Pericardium fibroblast (primary cell): Measurements from ENCODE around the gene BAHD1. TPM values are rescaled to one million over a fixed set of nuclear protein-coding genes. Genes with fewer than 3 reads are reported as not detected.

Source experiments
- total RNA-seq: library from RNA; depleted of rRNA; stranded (reverse); fragments of >200 nt; gene quantifications from 2 replicates; pipeline ENCODE4 v1.2.3, GENCODE V29; 2015

BAHD1 gene
- total RNA-seq: 10.7 and 13.9 TPM in 2 replicates

GRCh38 chr15:40440743-40441564 is at the start of gene BAHD1:
Gene BAHD1 (plus strand): TSS chr15:40440953. CDS start chr15:40458465, 17,512 bp downstream.

GRCh38 chr15:40405501-40406381 is 35.0 kb upstream of the BAHD1 start, which contains the start of gene IVD:
Gene IVD (plus strand): TSS chr15:40405795. CDS start chr15:40405828, 33 bp downstream.

DNA sequence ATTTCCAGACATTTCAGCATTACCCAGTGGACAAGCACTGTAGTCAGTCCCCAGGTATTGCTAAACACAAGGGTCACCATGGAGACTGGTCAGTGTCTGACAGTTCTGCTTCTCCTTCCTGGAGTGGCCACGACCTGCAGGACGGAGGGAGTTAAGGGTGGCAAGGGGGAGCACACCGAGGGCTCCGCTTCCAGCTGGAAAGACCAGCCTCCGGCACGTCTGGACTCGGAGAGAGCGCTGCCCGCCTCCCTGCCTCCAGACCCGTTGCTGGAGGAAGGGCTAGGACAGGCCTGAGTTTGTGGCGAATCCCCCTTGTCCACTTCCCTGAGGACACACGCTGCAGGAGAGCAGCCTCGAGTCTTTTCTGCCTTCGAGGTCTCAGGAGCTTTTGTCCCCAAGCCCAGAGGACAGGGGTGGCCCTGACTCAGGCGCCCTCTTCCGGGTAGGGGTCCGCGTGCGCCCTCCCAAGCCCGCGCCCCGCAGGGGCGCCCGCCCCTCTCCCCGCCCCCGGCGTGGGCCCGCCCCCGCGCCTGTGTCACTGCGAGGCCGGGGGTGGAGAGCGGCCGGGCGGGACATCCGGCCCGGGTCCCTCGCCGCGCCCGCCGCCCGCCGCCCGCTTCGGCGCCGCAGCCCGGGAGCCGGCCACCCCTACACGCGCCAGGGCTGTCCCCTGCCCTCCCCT is 29.8 kb downstream of the BAHD1 start, which contains the start of gene CHST14:
TSS of gene CHST14 (plus strand) at position 562 of the 682 bp plus-strand sequence. CDS start 230 bp downstream, outside the sequence.

Other genes with a start within 250 kb of the BAHD1 start
- gene PAK6, start 201.9 kb upstream of the BAHD1 start, total RNA-seq: 0.12 TPM in 1 of 2 replicates, not detected in the other
- gene ANKRD63, start 157.9 kb upstream of the BAHD1 start, total RNA-seq: not detected in 2 replicates
- 0.09 and 0.23 TPM in 2 replicates for gene PLCB2, start 133.0 kb upstream of the BAHD1 start, total RNA-seq
- 8.6 and 30.1 TPM in 2 replicates for gene INAFM2, start 117.3 kb upstream of the BAHD1 start, total RNA-seq
- gene CCDC9B, start 100.0 kb upstream of the BAHD1 start, total RNA-seq: 0.09 and 1.6 TPM in 2 replicates
- gene PHGR1, start 89.9 kb upstream of the BAHD1 start, total RNA-seq: not detected in 2 replicates
- 0.09 and 0.23 TPM in 2 replicates for gene DISP2, start 82.7 kb upstream of the BAHD1 start, total RNA-seq
- gene KNSTRN, start 58.2 kb upstream of the BAHD1 start, total RNA-seq: 11.6 and 15.2 TPM in 2 replicates
- gene IVD, start 35.2 kb upstream of the BAHD1 start, total RNA-seq: 32.2 and 36.8 TPM in 2 replicates
- 20.5 and 29.2 TPM in 2 replicates for gene CHST14, start 30.0 kb downstream of the BAHD1 start, total RNA-seq
- gene CCDC32, start 124.1 kb downstream of the BAHD1 start, total RNA-seq: 15.7 and 17.2 TPM in 2 replicates
- 6.1 and 8.5 TPM in 2 replicates for gene RPUSD2, start 128.3 kb downstream of the BAHD1 start, total RNA-seq
- gene KNL1, start 153.3 kb downstream of the BAHD1 start, total RNA-seq: 1.5 and 2.3 TPM in 2 replicates